GM23338 (cell line): ENCODE measurements around the gene RPS25. TPM values are rescaled to one million over a fixed set of nuclear protein-coding genes. Genes with fewer than 3 reads are reported as not detected.

Experiments used
- ATAC-seq: fragments of 200-7000 bp; cut with Tn5 transposase; 3 replicates; pipeline ENCODE4 v1.9.1; 2020
- DNase-seq: peaks from one replicate; pipeline ENCODE4 v3.0.0-alpha.2; 2015; ENCODE audit warnings: low spot score
- H2AFZ ChIP-seq: fragments of 200-600 bp; sonication (generic); 2 replicates; pipeline ENCODE4 v1.8.0; 2016; ENCODE audit warnings: antibody characterized with exemption, mild to moderate bottlenecking, moderate library complexity
- H3F3A ChIP-seq: fragments of 200-600 bp; sonication (generic); replicated peaks from 2 replicates; pipeline ENCODE4 v1.8.0; 2017; ENCODE audit warnings: antibody characterized with exemption, mixed run types, low read depth
- H3K27ac ChIP-seq: fragments of 200-600 bp; sonication (generic); 2 replicates; pipeline ENCODE4 v1.6.1; 2016; ENCODE audit warnings: low read depth
- H3K27me3 ChIP-seq: fragments of 200-600 bp; sonication (generic); 2 replicates; pipeline ENCODE4 v1.8.0; 2016; ENCODE audit warnings: mild to moderate bottlenecking, mixed run types, moderate library complexity; ENCODE audit not compliant: insufficient read depth
- H3K36me3 ChIP-seq: fragments of 200-600 bp; sonication (generic); 2 replicates; pipeline ENCODE4 v1.8.0; 2016; ENCODE audit warnings: mild to moderate bottlenecking; ENCODE audit not compliant: insufficient read depth
- H3K4me1 ChIP-seq: fragments of 200-600 bp; sonication (generic); 2 replicates; pipeline ENCODE4 v1.8.0; 2016; ENCODE audit warnings: mild to moderate bottlenecking, moderate library complexity; ENCODE audit not compliant: insufficient read depth
- H3K4me2 ChIP-seq: fragments of 200-600 bp; sonication (generic); 2 replicates; pipeline ENCODE4 v1.7.1; 2017; ENCODE audit warnings: mixed run types
- H3K4me3 ChIP-seq: fragments of 200-600 bp; sonication (generic); 2 replicates; pipeline ENCODE4 v1.6.1; 2016; ENCODE audit warnings: mixed run types
- H3K79me2 ChIP-seq: fragments of 200-600 bp; sonication (generic); replicated peaks from 2 replicates; pipeline ENCODE4 v1.8.0; 2017; ENCODE audit warnings: mild to moderate bottlenecking; ENCODE audit not compliant: insufficient read depth
- H3K9me2 ChIP-seq: fragments of 200-600 bp; sonication (generic); 2 replicates; pipeline ENCODE4 v1.8.0; 2017; ENCODE audit not compliant: insufficient read depth
- H4K20me1 ChIP-seq: fragments of 200-600 bp; sonication (generic); replicated peaks from 2 replicates; pipeline ENCODE4 v1.8.0; 2017; ENCODE audit warnings: mild to moderate bottlenecking; ENCODE audit not compliant: insufficient read depth
- H3K27ac Mint-ChIP-seq: 2 replicates; pipeline ENCODE4 v1.8.0; 2020; ENCODE audit warnings: inconsistent platforms, mild to moderate bottlenecking, moderate library complexity, mixed read lengths
- H3K27me3 Mint-ChIP-seq: 3 replicates; pipeline ENCODE4 v1.8.0; 2022; ENCODE audit warnings: low read depth, mild to moderate bottlenecking, moderate library complexity, mixed read lengths, inconsistent platforms; ENCODE audit not compliant: insufficient read depth, poor library complexity
- H3K36me3 Mint-ChIP-seq: 3 replicates; pipeline ENCODE4 v1.8.0; 2021; ENCODE audit warnings: low read depth, mild to moderate bottlenecking, inconsistent platforms, moderate library complexity, mixed read lengths
- H3K4me1 Mint-ChIP-seq: 3 replicates; pipeline ENCODE4 v1.8.0; 2020; ENCODE audit warnings: mild to moderate bottlenecking, inconsistent platforms, mixed read lengths
- H3K4me3 Mint-ChIP-seq: 3 replicates; pipeline ENCODE4 v1.8.0; 2021; ENCODE audit warnings: moderate library complexity, mild to moderate bottlenecking, inconsistent platforms, mixed read lengths
- H3K9me3 Mint-ChIP-seq: 3 replicates; pipeline ENCODE4 v1.8.0; 2020; ENCODE audit warnings: moderate library complexity, mild to moderate bottlenecking, inconsistent platforms, mixed read lengths
- CREB1 ChIP-seq: fragments of 250-450 bp; sonication (Bioruptor Pico); IDR thresholded peaks from 2 replicates; pipeline ENCODE4 v1.5.0; 2020; ENCODE audit warnings: low read depth, mild to moderate bottlenecking, moderate library complexity
- EZH2 ChIP-seq: fragments of 200-600 bp; sonication (generic); IDR thresholded peaks from one replicate; pipeline ENCODE4 v1.8.0; 2017; ENCODE audit warnings: antibody characterized with exemption, mild to moderate bottlenecking, low read depth; ENCODE audit not compliant: unreplicated experiment
- EZH2phosphoT487 ChIP-seq: fragments of 200-600 bp; sonication (generic); IDR thresholded peaks from one replicate; pipeline ENCODE4 v1.8.1; 2018; ENCODE audit warnings: antibody characterized with exemption; ENCODE audit not compliant: unreplicated experiment
- JUNB ChIP-seq: IDR thresholded peaks from one replicate; pipeline ENCODE4 v1.6.1; 2016; ENCODE audit warnings: antibody characterized with exemption; ENCODE audit not compliant: unreplicated experiment
- NANOG ChIP-seq: IDR thresholded peaks from 2 replicates; pipeline ENCODE4 v1.6.1; 2016; ENCODE audit warnings: antibody characterized with exemption, borderline replicate concordance
- POLR2AphosphoS5 ChIP-seq: IDR thresholded peaks from 2 replicates; pipeline ENCODE4 v1.6.1; 2016; ENCODE audit warnings: antibody characterized with exemption, low read depth
- ZNF114 ChIP-seq: fragments of 250-450 bp; sonication (Bioruptor Pico); IDR thresholded peaks from 2 replicates; pipeline ENCODE4 v1.5.0; 2020; ENCODE audit warnings: mild to moderate bottlenecking, moderate library complexity
- ZNF331 ChIP-seq: fragments of 250-450 bp; sonication (Bioruptor Pico); IDR thresholded peaks from 2 replicates; pipeline ENCODE4 v1.5.0; 2020; ENCODE audit warnings: low read depth, mild to moderate bottlenecking, moderate library complexity
- polyA plus RNA-seq: library from polyadenylated mRNA; unstranded; fragments of >200 nt; fragmentation: Nextera tagmentation; extraction: Ambion mirVana; gene quantifications from 2 replicates; pipeline ENCODE4 v1.2.1, GENCODE V29; 2016
- total RNA-seq: library from RNA; depleted of rRNA; stranded (reverse); fragments of >200 nt; shearing (Covaris generic); gene quantifications from 2 replicates; pipeline ENCODE4 v1.2.3, GENCODE V29; 2014
- TF ChIP-seq, protein P1 (sequence below): IDR thresholded peaks from one replicate; pipeline ENCODE4 v1.6.1; 2018; ENCODE audit warnings: antibody characterized with exemption; ENCODE audit not compliant: unreplicated experiment
- TF ChIP-seq, protein P2 (sequence below): IDR thresholded peaks from 2 replicates; pipeline ENCODE4 v1.6.1; 2016; ENCODE audit warnings: antibody characterized with exemption
- TF ChIP-seq, protein P3 (sequence below): fragments of 250-450 bp; sonication (Bioruptor Pico); IDR thresholded peaks from 2 replicates; pipeline ENCODE4 v1.5.0; 2020; ENCODE audit warnings: mild to moderate bottlenecking, moderate library complexity
- TF ChIP-seq, protein P4 (sequence below), 2 experiments: fragments of 200-600 bp in 1 of 2; sonication (generic) in 1 of 2; conservative IDR thresholded peaks; 2 replicates each; pipeline versions ENCODE4 v1.5.1 to v1.6.1; 2016 to 2017; ENCODE audit warnings: antibody characterized with exemption in 2 of 2, low read depth in 2 of 2, mild to moderate bottlenecking in 2 of 2, moderate library complexity in 1 of 2

RPS25 gene
- total and polyA plus RNA-seq, 2 experiments from 2014 or later, result 1,965 to 3,622 TPM

DNA sequence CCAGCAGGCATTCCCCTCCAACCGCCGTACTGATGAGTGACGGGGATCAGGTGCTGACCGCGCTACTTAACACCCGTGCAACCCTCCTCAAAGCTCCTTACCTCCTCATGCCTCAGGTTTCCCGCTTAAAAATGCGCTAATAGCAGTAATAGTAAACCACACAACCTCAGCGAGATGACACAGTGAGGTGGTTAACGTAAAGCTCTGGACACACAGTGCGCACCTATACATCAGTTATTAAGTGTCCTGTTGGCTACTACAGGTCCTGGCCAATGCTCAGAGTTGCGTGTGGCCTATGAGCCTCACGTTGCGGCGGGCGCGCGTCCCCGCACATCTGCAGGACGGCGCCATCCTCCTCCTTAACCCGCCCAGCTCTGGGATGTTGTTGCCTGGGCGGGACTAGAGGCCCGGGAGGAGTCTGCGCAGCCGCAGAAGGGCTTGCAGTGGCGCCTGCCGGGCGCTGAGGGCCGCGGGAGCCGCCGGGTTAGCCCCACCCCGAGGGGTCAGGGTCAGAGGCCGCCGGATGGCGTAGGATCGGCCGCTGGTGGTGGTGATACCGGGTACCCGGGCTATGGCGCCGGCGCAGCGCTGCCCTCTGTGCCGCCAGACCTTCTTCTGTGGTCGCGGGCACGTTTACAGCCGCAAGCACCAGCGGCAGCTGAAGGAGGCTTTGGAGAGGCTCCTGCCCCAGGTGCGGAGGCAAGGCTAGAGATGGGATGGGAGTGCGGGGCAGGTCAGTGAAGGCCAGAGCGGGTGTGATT is 20.3 kb downstream of the RPS25 start, which contains the start of gene CENATAC:
Gene CENATAC, plus strand, starts transcription at position 512 of the 761 bp plus-strand sequence. Its CDS starts 60 bp downstream, at position 572.
- Histone ChIP-seq H3K36me3 (peaks cover 22% of the 10 kb centered on the region), H3K79me2 (peaks cover 58% of the 10 kb centered on the region), H3K4me2 (peak within 1 kb of the TSS; percentile 97), H3K27ac (peak within 1 kb of the TSS; percentile 75), H3F3A (0 out of 2 replicates have a peak, but pooled peaks cover 5% of the 10 kb centered on the region), H3K27me3 (no peaks in the 10 kb centered on the region), H3K4me3 (peak within 1 kb of the TSS; percentile 98), H3K4me1 (peaks cover 16% of the 10 kb centered on the region; the same call in 1 of the 2 replicates), H4K20me1 (0 out of 2 replicates have a peak, but pooled peaks cover 8% of the 10 kb centered on the region), H2AFZ (peak within 1 kb of the TSS; percentile 97), H3K9me2 (0 out of 2 replicates have a peak, but pooled peaks cover 4% of the 10 kb centered on the region)
- H3K27me3 Mint-ChIP-seq, result peaks cover 4% of the 10 kb centered on the region
- peaks cover 9% of the 10 kb centered on the region for H3K9me3 Mint-ChIP-seq
- DNase-seq (peak; percentile 97), ATAC-seq (peak; percentile 93)
- peak within 1 kb of the TSS; percentile 98 for H3K27ac Mint-ChIP-seq
- peaks cover 66% of the 10 kb centered on the region for H3K36me3 Mint-ChIP-seq
- peaks cover 21% of the 10 kb centered on the region for H3K4me1 Mint-ChIP-seq
- TF ChIP-seq, protein P1, sequence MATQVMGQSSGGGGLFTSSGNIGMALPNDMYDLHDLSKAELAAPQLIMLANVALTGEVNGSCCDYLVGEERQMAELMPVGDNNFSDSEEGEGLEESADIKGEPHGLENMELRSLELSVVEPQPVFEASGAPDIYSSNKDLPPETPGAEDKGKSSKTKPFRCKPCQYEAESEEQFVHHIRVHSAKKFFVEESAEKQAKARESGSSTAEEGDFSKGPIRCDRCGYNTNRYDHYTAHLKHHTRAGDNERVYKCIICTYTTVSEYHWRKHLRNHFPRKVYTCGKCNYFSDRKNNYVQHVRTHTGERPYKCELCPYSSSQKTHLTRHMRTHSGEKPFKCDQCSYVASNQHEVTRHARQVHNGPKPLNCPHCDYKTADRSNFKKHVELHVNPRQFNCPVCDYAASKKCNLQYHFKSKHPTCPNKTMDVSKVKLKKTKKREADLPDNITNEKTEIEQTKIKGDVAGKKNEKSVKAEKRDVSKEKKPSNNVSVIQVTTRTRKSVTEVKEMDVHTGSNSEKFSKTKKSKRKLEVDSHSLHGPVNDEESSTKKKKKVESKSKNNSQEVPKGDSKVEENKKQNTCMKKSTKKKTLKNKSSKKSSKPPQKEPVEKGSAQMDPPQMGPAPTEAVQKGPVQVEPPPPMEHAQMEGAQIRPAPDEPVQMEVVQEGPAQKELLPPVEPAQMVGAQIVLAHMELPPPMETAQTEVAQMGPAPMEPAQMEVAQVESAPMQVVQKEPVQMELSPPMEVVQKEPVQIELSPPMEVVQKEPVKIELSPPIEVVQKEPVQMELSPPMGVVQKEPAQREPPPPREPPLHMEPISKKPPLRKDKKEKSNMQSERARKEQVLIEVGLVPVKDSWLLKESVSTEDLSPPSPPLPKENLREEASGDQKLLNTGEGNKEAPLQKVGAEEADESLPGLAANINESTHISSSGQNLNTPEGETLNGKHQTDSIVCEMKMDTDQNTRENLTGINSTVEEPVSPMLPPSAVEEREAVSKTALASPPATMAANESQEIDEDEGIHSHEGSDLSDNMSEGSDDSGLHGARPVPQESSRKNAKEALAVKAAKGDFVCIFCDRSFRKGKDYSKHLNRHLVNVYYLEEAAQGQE, result no peak
- peak; percentile 98 for TF ChIP-seq POLR2AphosphoS5
- TF ChIP-seq, protein P2, sequence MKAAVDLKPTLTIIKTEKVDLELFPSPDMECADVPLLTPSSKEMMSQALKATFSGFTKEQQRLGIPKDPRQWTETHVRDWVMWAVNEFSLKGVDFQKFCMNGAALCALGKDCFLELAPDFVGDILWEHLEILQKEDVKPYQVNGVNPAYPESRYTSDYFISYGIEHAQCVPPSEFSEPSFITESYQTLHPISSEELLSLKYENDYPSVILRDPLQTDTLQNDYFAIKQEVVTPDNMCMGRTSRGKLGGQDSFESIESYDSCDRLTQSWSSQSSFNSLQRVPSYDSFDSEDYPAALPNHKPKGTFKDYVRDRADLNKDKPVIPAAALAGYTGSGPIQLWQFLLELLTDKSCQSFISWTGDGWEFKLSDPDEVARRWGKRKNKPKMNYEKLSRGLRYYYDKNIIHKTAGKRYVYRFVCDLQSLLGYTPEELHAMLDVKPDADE, result peak; percentile 49; the same call in 1 of the 2 replicates
- no peak for TF ChIP-seq EZH2phosphoT487
- TF ChIP-seq NANOG, result no peak
- TF ChIP-seq, protein P3, sequence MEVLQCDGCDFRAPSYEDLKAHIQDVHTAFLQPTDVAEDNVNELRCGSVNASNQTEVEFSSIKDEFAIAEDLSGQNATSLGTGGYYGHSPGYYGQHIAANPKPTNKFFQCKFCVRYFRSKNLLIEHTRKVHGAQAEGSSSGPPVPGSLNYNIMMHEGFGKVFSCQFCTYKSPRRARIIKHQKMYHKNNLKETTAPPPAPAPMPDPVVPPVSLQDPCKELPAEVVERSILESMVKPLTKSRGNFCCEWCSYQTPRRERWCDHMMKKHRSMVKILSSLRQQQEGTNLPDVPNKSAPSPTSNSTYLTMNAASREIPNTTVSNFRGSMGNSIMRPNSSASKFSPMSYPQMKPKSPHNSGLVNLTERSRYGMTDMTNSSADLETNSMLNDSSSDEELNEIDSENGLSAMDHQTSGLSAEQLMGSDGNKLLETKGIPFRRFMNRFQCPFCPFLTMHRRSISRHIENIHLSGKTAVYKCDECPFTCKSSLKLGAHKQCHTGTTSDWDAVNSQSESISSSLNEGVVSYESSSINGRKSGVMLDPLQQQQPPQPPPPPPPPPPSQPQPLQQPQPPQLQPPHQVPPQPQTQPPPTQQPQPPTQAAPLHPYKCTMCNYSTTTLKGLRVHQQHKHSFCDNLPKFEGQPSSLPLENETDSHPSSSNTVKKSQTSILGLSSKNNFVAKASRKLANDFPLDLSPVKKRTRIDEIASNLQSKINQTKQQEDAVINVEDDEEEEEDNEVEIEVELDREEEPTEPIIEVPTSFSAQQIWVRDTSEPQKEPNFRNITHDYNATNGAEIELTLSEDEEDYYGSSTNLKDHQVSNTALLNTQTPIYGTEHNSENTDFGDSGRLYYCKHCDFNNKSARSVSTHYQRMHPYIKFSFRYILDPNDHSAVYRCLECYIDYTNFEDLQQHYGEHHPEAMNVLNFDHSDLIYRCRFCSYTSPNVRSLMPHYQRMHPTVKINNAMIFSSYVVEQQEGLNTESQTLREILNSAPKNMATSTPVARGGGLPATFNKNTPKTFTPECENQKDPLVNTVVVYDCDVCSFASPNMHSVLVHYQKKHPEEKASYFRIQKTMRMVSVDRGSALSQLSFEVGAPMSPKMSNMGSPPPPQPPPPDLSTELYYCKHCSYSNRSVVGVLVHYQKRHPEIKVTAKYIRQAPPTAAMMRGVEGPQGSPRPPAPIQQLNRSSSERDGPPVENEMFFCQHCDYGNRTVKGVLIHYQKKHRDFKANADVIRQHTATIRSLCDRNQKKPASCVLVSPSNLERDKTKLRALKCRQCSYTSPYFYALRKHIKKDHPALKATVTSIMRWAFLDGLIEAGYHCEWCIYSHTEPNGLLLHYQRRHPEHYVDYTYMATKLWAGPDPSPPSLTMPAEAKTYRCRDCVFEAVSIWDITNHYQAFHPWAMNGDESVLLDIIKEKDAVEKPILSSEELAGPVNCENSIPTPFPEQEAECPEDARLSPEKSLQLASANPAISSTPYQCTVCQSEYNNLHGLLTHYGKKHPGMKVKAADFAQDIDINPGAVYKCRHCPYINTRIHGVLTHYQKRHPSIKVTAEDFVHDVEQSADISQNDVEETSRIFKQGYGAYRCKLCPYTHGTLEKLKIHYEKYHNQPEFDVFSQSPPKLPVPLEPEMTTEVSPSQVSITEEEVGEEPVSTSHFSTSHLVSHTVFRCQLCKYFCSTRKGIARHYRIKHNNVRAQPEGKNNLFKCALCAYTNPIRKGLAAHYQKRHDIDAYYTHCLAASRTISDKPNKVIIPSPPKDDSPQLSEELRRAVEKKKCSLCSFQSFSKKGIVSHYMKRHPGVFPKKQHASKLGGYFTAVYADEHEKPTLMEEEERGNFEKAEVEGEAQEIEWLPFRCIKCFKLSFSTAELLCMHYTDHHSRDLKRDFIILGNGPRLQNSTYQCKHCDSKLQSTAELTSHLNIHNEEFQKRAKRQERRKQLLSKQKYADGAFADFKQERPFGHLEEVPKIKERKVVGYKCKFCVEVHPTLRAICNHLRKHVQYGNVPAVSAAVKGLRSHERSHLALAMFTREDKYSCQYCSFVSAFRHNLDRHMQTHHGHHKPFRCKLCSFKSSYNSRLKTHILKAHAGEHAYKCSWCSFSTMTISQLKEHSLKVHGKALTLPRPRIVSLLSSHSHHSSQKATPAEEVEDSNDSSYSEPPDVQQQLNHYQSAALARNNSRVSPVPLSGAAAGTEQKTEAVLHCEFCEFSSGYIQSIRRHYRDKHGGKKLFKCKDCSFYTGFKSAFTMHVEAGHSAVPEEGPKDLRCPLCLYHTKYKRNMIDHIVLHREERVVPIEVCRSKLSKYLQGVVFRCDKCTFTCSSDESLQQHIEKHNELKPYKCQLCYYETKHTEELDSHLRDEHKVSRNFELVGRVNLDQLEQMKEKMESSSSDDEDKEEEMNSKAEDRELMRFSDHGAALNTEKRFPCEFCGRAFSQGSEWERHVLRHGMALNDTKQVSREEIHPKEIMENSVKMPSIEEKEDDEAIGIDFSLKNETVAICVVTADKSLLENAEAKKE (CRISPR knock-in tag), result no peak
- TF ChIP-seq JUNB, result no peak
- TF ChIP-seq, protein P4, sequence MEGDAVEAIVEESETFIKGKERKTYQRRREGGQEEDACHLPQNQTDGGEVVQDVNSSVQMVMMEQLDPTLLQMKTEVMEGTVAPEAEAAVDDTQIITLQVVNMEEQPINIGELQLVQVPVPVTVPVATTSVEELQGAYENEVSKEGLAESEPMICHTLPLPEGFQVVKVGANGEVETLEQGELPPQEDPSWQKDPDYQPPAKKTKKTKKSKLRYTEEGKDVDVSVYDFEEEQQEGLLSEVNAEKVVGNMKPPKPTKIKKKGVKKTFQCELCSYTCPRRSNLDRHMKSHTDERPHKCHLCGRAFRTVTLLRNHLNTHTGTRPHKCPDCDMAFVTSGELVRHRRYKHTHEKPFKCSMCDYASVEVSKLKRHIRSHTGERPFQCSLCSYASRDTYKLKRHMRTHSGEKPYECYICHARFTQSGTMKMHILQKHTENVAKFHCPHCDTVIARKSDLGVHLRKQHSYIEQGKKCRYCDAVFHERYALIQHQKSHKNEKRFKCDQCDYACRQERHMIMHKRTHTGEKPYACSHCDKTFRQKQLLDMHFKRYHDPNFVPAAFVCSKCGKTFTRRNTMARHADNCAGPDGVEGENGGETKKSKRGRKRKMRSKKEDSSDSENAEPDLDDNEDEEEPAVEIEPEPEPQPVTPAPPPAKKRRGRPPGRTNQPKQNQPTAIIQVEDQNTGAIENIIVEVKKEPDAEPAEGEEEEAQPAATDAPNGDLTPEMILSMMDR (conservative IDR thresholded peaks at IDR 0.05; ENCODE audit: low read depth in 2 of 2), result no peak
- no peak for TF ChIP-seq ZNF331
- 0 out of 2 replicates have a peak, but pooled peaks have one; percentile 54 for TF ChIP-seq CREB1 (CRISPR knock-in tag)
- no peak for TF ChIP-seq EZH2
- no peak for TF ChIP-seq ZNF114 (CRISPR knock-in tag)
- peak within 1 kb of the TSS; percentile 100 for H3K4me3 Mint-ChIP-seq
